D721Med (cell line): ENCODE measurements around the gene CTAGE1.

Experiments
- DNase-seq: peaks from one replicate; pipeline ENCODE4 v3.0.0; 2011; ENCODE audit warnings: low spot score; ENCODE audit not compliant: insufficient read length
- FAIRE-seq: peaks from 2 replicates; lab custom pipeline; 2011; peaks lifted over from hg19 to GRCh38; lab: Jason Lieb, UNC
- TF ChIP-seq, protein P1 (sequence below): IDR thresholded peaks from 2 replicates; pipeline ENCODE4 v1.5.1; 2012; ENCODE audit warnings: mild to moderate bottlenecking, control low read depth; ENCODE audit not compliant: insufficient read depth; ENCODE audit errors: missing control alignments

CTAGE1 gene

GRCh38 chr18:22423878-22424564 lies 6.3 kb upstream of the CTAGE1 start:
- FAIRE-seq, result no peak
- no peak for DNase-seq
- TF ChIP-seq, protein P1, sequence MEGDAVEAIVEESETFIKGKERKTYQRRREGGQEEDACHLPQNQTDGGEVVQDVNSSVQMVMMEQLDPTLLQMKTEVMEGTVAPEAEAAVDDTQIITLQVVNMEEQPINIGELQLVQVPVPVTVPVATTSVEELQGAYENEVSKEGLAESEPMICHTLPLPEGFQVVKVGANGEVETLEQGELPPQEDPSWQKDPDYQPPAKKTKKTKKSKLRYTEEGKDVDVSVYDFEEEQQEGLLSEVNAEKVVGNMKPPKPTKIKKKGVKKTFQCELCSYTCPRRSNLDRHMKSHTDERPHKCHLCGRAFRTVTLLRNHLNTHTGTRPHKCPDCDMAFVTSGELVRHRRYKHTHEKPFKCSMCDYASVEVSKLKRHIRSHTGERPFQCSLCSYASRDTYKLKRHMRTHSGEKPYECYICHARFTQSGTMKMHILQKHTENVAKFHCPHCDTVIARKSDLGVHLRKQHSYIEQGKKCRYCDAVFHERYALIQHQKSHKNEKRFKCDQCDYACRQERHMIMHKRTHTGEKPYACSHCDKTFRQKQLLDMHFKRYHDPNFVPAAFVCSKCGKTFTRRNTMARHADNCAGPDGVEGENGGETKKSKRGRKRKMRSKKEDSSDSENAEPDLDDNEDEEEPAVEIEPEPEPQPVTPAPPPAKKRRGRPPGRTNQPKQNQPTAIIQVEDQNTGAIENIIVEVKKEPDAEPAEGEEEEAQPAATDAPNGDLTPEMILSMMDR, result no peak

GRCh38 chr18:22422909-22423548 lies 5.3 kb upstream of the CTAGE1 start:
- TF ChIP-seq, protein P1, result no peak
- FAIRE-seq, result no peak
- DNase-seq, result no peak

GRCh38 chr18:22420652-22421051 lies 2.9 kb upstream of the CTAGE1 start:
- FAIRE-seq, result no peak
- DNase-seq, result no peak
- TF ChIP-seq, protein P1, result no peak

GRCh38 chr18:22412176-22412911 lies 5.4 kb downstream of the CTAGE1 start:
- DNase-seq, result no peak
- no peak for FAIRE-seq
- TF ChIP-seq, protein P1, result no peak

DNA sequence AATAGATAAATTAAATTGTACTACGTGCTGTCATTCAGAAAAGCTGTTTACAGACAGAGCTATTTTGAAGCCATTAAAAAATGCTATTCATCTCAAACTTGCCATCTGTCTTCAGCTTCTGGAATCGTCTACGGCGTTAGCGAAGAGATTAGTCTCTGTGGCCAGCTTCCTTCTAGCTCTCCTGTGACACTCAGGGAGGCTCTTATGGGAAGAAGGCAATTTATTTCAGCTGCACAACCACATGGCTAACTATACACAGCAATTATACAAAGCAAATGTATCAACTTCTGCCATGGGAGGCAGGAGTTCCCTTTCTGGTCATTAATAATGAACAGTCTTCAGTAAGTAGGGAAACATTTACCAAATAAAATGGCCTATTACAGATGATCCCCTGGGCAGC lies 6.3 kb downstream of the CTAGE1 start:
- DNase-seq (no peak), FAIRE-seq (no peak)
- TF ChIP-seq, protein P1, result no peak

- TF ChIP-seq, protein P1, result no peak
- FAIRE-seq, result no peak
- no peak for DNase-seq
Observed at GRCh38 chr18:22410126-22410525, 7.6 kb downstream of the CTAGE1 start.
